ENCODE data around the gene PPP1R12C.

DNA sequence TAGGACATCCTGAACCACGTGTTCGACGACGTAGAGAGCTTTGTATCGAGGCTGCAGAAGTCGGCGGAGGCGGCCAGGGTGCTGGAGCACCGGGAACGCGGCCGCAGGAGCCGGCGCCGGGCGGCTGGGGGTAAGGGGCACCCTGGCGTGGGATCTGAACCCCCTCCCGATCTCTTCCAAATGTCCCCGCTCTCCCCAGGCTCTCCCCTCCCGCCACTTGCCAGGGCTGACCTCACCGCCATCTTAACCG lies 35.7 kb downstream of the PPP1R12C start:
- no peak for TF ChIP-seq CTCF (conservative IDR thresholded peaks at IDR 0.05 in 1 of 2, IDR thresholded peaks at IDR 0.05 in 1 of 2; ENCODE audit: extremely low read depth in 1 of 2, insufficient read depth in 1 of 2, low read depth in 1 of 2, low read length in 2 of 2)
- TF ChIP-seq EZH2 (IDR thresholded peaks at IDR 0.05; ENCODE audit: borderline replicate concordance, low read length), result no peak
